GM12874 (cell line): Measurements from ENCODE around the gene MYO6.

Source experiments
- TF ChIP-seq, protein P1 (sequence below): IDR thresholded peaks from 2 replicates; pipeline ENCODE4 v1.5.1; 2011; ENCODE audit warnings: low read depth, mild to moderate bottlenecking, control low read depth, low read length, moderate library complexity; ENCODE audit not compliant: insufficient read depth

Gene MYO6

GRCh38 chr6:75830959-75831885 is 82.2 kb downstream of the MYO6 start:
- TF ChIP-seq, protein P1, sequence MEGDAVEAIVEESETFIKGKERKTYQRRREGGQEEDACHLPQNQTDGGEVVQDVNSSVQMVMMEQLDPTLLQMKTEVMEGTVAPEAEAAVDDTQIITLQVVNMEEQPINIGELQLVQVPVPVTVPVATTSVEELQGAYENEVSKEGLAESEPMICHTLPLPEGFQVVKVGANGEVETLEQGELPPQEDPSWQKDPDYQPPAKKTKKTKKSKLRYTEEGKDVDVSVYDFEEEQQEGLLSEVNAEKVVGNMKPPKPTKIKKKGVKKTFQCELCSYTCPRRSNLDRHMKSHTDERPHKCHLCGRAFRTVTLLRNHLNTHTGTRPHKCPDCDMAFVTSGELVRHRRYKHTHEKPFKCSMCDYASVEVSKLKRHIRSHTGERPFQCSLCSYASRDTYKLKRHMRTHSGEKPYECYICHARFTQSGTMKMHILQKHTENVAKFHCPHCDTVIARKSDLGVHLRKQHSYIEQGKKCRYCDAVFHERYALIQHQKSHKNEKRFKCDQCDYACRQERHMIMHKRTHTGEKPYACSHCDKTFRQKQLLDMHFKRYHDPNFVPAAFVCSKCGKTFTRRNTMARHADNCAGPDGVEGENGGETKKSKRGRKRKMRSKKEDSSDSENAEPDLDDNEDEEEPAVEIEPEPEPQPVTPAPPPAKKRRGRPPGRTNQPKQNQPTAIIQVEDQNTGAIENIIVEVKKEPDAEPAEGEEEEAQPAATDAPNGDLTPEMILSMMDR: no peak

- TF ChIP-seq, protein P1: no peak
Measured at GRCh38 chr6:75834447-75834846, 85.4 kb downstream of the MYO6 start.

DNA sequence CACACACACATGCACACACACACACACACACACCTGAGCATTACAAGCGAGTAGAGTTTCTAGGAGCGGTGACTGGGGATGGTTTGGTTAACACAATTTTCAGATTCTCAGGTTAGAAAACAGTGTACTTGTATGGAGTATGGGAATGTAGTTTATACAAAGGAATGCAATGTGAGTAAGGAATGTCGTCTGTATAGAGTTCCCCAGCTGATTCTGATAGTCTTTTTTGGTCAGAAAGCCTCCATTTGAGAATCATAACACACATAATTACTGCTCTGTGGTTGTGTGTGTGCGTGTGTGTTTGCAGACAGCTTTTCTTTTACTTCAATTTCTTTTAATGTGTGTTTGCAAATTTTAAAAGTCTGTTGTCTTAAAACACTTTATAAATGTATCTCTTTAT is 93.2 kb downstream of the MYO6 start:
- TF ChIP-seq, protein P1: no peak

DNA sequence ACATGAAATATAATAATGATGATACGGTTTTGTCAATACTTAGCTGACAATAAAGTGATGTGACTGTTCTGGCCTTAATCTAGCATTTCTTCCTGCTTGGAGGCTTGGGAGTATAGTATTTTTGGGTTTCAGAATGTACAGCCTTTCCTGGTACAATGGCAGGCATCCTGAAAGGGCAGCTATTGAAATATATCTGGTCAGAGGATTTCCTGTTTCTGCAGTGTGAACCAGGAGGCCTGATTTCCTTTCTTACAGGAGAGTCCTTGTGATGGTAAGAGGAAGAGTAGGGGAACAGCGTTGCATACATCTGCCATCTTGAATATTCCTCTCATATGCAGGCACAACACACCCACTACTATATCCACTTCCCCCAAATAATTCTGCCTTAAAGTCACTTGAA is 93.7 kb downstream of the MYO6 start:
- TF ChIP-seq, protein P1: no peak

DNA sequence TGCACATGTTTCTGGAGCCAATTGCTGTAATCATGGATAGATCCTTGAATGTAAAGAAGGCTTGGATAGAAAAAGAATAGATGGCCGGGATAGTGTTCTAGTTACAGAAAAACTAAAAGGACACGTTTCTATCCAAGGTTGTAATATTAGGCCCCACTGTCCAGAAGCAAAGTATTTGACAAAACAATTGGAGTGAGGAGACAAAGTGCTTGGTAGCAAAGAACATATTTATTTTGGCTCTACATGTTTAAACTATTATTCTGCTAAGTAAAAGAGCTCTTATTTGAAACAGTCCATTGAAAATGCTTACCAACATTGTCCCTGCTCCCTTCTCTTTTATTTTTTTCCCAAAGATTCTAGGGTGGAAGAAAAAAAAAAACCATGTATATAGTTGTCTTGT is 94.4 kb downstream of the MYO6 start:
- TF ChIP-seq, protein P1: no peak

DNA sequence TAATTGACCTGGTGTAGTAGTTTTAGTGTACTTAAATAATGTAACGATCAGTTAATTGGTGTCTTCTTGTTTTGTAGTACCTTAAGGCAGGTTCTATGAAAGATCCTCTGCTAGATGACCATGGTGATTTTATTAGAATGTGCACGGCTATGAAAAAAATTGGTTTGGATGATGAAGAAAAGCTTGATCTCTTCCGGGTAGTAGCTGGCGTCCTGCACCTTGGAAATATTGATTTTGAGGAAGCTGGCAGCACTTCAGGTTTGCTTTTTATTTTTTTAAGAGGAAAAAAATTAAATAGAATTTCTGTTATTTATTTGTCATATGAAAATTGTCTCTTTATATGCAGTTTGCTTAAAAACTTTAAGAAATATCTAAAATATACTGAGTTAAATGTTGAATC is 99.2 kb downstream of the MYO6 start:
- TF ChIP-seq, protein P1: no peak

- TF ChIP-seq, protein P1: no peak
Measured at GRCh38 chr6:75849329-75850025, 100.4 kb downstream of the MYO6 start.
